SK-N-DZ (cell line): Measurements from ENCODE around the gene RWDD3. TPM values are rescaled to one million over a fixed set of nuclear protein-coding genes. Genes with fewer than 3 reads are reported as not detected.

Experiments
- DNase-seq: peaks from one replicate; pipeline ENCODE4 v3.0.0-alpha.2; 2015; ENCODE audit warnings: low spot score
- polyA plus RNA-seq, 2 experiments: library from polyadenylated mRNA; depleted of rRNA; stranded (reverse); fragments of >200 nt; gene quantifications; 2 replicates each; pipeline ENCODE4 v1.2.3, GENCODE V29; 2014

Gene RWDD3, protein sequence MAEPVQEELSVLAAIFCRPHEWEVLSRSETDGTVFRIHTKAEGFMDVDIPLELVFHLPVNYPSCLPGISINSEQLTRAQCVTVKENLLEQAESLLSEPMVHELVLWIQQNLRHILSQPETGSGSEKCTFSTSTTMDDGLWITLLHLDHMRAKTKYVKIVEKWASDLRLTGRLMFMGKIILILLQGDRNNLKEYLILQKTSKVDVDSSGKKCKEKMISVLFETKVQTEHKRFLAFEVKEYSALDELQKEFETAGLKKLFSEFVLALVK
- 17.0 and 18.0 TPM in 2 replicates for polyA plus RNA-seq (2014; cell fraction: cytosol; rRNA removed)
- 33.1 and 40.7 TPM in 2 replicates for polyA plus RNA-seq (2014; cell fraction: nucleus; rRNA removed)

DNA sequence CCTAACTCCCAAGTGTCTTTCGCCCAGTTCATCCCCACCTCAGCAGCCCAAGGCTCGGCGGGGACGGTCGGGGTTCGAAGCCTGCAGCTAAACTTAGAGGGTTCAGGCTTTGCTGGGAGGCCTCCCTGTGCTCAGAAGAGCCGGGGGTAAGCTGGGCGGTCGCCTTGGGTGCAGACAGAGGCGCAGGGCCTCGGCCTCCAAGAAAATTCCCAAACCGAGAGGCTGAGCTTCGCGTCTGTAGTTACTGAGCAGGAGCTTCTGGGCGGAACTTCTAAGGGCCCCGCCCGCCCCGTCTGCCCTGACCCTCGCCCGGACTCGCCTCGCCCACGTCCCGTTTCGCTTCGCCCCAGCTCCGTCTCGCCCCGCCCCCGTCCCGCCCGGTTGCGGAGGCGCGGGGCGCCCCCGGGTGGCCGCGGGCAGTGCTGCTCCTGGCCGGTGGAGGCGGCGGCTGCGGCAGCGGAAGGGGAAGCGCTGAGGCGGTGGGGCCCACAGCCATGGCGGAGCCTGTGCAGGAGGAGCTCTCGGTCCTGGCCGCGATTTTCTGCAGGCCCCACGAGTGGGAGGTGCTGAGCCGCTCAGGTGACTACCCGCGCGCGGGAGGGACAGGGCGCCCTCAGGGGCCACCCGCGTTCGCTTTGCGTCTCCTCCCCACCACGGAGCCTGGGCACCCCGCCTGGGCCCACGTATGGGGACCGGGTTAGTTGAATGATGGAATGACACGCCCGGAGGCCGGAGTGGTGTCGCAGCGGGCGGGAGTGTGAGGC lies at the start of gene RWDD3:
RWDD3 (plus strand) TSS at position 474 of the 764 bp plus-strand sequence; CDS start at position 495, 21 bp downstream.
- DNase-seq: peak; percentile 80

DNA sequence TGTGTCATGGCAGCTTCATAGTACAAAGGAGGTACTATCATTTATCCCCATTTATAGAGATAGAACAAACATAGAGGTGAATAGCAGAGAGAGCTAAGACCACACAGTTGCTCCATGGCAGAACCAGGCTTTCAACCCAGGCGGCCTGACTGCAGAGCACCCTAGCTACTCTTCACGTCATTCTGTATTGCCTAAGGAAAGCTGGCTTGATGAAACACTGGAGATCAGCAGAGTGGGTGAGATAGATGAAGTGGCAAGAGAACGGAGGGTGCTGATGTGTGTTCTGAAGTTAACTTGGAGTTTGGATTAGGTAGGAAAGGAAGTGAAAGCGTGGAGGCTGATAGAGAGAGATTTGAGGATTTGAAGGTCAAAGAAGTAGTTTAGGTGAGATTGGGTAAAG lies 47.9 kb upstream of the RWDD3 start:
- no peak for DNase-seq

DNA sequence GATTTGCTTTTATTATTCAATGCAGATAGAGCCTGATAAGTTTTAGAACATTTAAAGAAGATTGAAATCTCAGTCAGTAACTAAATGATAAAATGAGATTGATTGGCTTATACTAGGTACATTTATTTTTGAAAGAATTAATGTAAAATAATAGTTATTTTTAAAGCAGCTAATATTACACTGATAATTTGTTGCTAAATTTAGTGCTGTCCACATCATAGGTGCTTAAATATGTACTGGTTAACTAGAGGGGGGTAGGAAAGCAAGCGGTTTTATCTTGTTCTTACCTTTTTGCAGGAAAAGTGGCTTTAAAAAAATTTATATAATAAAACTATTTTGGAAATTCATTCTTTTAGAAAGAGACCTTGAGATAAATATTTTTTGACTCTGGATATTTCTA lies 40.4 kb upstream of the RWDD3 start:
- DNase-seq: no peak

DNA sequence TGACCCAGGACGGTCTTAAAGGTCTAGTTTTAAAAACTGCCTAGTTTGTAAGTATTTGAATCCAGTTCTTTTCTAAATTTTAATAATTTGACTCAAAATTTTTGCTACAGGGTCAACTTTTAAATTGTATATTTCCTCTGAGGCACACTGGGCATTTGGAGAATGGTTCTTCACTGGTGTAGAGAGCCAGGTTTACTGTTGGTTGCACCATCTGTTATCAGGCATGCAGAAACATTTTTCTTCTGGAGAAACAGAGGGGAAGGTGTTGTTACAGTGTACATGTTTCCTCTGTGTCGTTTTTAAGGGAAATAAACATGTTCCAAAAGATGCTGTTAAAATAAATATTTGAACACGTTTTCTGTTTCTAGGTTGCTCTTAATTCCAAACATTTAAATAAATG lies 39.0 kb upstream of the RWDD3 start:
- DNase-seq: no peak

DNA sequence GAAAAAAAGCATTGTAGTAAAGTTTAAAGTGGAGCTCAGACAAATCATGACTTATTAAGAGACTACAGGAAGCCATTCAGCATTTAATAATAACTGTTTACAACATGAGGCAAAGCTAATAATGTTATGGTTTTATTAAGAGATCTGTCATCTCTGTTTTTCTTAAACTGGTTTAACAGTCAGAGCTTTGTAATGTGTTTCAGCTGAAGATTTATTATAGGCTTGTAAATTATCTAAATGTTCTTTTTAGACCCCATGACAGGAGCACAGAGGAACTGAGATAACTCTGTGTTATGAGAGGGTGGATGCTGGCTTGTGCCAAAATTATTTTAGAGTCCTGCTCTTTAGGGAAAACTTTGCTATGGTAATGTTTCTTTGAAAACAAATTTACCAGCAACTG lies 38.0 kb upstream of the RWDD3 start:
- no peak for DNase-seq

DNA sequence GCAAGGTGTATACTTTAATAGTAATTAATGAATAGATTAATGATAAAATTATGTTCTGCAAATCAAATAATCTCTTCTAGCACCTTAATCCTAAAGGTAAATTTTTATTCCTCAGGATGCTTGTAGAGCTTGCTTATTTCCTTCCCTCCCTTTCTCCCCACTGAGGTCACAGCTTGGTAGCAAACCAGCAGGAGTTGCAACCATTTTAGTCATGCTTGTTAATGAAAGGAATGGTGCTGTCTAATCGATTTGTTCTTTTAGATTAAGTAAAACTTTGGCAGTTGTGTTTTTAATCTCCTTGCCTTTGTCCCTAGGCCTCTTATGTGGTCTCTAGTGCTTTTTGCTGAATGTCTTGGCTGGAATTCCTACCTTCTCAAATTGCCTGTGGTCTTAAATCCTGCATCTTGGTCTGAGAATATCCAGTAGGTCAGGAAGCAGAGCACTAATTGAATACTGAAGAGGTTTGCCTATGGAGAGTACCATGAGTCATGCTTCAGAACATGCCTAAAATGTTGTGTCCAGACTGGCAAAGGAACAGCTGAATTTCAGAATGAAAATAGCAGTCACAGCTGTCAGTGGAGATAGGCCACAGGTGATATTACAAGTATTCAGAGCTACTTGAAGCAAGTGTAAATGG lies 36.3 kb upstream of the RWDD3 start:
- DNase-seq: no peak

DNA sequence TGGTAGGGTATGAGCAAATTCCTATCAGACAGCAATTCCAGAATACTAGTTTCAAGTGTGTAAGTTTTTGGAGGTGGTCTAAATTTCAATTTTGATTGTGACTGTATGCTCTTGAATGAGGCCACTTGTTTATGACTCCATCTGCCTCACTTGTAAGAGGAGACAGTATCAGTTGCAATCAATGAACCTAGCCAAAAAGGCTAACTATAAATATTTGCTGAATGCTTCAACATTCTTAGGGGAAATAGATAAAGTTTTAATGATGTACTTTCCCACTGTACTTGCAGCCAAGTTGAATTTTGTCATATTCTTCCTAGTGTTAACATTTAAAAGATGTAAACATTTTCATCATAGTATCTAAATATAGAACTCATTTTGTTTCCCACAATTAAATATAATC lies 32.1 kb upstream of the RWDD3 start:
- no peak for DNase-seq

DNA sequence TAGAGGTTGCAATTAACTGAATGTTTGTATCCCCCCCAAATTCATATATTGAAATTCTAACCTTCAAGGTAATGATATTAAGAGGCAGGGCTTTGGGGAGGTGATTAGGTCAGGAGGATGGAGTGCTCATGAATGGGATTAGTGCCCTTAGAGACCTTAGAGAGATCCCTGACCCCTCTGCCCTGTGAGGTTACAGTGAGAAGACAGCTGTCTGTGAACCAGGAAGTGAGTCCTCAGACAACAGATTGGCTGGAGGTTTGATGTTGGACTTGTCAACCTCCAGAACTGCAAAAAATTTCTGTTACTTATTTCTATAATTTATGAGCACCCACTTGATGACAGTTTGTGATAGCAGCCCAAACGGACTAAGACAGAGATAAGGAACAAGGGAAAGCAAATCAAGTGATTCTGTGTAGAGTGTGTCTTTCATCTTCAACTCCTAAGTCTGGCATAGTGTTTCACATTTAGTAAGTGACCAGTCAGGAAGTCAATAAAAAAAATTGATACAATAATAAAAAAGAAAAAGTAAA lies 30.0 kb upstream of the RWDD3 start:
- peak; percentile 24 for DNase-seq

DNA sequence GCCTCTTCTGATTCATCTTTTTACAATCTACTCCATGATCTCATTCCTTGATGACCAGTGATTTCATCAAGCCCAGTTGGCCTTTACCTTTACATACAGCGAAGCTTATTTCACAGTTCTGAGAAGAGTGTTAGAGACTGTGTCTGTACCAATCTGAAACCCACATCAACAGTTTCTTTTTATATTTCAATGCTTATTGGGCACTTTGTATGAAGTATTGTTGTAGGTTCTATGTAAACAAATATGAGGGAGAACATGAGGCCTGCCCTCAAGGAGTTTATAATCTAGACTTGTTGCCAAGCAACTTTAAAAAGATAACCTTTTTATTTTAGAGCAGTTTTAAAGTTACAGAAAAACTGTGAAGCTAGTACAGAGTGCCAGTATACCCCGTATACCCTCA lies 27.5 kb upstream of the RWDD3 start:
- DNase-seq: no peak

DNA sequence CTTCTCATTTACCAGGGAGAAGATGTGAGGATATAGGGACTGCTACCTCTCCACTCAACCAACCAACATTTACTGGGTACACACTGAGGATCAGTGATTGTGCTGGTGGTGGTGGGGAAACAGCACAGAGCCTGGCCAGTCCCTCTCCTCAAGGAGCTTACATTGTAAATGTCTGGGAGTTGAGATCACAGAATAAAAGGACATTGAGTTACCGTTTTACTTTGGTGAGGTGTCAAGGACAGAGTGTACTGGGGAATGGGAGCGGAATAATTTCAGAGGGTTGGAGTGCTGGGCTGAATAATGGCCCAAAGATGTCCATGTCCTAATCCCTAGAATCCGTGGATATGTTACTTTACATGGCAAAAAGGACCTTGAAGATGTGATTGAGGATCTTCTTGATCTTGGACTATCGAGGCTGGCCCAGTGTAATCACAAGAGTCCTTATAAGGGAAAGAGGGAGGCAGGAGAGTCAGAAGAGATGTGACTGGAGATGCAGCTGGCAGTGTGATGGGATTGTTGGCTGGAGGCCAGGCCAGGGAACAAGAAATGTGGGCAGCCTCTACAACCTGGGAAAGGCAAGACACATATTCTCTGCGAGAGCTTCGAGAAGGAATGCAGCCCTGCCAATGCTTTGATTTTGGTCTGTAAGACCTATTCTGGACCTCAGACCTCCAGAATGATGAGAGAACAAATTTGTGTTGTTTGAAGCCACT lies 26.6 kb upstream of the RWDD3 start:
- peak; percentile 80 for DNase-seq

DNA sequence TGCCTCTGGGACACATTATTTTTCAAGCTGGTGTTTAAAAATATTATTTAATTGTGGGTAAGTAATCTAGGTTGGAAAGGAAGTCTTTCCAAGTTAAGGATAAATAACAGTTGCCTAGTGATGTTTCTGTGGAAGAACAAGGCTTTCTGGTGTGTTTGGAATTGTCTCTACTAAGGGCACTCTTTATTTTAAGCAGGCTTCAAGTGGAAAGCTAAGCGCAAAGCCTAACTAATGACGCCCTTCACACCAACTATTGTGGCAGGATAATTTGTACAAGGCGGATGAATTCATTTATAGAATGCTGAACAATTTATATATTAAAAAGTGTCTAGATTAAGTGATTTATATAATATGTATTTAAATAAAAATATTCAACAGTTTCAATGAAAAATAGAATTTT lies 25.1 kb upstream of the RWDD3 start:
- no peak for DNase-seq

DNA sequence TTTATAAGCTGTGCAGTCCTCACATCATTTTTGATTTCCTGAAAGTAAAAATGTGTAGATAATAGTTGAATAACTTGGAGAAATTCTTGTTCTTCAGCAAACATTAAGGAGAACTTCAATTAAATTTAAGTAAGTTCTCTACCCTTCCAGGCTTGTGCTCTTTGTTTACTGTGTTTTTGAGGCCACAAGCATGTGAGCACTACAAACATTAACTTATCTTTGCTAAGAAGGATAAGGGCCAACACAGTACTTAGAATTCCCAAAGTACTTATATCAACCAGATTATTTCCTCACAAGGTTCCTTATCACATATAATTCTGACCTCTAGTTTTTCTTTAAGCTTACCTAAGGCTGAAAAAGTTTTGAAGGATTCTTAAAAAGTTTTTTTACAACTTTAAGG lies 24.7 kb upstream of the RWDD3 start:
- DNase-seq: no peak

DNA sequence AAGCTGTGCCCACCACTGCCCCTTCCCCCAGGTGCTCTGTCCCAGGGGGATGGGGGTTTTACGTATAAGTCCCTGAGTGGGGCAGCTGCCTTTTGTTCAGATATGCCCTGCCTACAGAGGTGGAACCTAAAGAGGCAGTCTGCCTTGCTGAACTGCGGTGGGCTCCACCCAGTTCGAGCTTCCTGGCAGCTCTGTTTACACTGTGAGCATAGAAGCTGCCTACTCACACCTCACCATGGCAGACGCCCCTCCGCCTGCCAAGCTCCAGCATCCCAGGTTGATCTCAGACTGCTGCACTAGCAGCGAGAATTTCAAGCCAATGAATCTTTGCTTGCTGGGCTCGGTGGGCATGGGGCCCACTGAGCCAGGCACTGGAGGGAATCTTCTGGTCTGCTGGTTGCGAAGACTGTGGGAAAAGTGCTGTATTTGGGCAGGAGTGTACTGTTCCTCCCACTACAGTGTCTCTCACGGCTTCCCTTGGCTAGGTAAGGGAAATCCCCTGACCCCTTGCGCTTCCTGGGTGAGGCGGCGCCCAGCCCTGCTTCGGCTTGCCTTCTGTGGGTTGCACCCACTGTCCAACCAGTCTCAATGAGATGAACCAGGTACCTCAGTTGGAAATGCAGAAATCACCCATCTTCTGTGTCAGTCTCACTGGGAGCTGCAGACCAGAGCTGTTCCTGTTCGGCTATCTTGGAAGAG lies 17.6 kb upstream of the RWDD3 start:
- no peak for DNase-seq

DNA sequence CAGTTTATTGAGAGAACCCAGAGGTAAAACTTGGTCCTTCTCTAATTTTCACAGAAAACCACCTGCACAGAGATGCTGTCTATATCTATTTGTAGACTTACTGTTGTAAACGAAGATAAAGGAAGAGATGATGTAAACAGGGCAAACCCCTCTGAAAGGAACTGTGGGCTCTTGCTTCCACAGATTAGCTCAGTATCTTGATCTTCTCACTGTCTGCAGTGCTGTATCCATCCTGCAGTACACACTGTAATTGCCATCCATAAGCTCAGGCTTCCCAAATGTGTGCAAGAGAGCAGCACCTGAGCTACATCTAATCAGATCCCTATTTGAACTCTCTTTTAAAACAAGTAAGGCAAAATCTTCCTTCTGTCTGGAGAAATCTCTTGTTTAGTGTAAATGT lies 16.6 kb upstream of the RWDD3 start:
- DNase-seq: no peak

DNA sequence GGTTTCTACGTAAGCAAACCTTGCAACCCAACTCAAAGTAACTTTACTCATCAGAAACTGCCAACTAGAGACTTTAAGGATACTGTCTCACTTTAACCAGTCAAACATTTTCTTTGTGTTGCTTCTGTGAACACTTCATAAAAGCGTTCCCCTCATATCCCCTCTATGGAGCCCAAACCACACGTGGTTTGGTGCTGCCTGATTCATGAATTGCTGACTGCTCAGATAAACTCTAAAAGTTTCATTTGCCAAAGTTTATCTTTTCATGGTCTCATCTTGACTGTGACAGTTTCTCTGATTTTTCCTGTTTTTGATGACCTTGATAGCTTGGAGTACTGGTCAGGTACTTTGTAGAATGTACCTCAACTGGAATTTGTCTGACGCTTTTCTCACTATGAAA lies 14.6 kb upstream of the RWDD3 start:
- no peak for DNase-seq

DNA sequence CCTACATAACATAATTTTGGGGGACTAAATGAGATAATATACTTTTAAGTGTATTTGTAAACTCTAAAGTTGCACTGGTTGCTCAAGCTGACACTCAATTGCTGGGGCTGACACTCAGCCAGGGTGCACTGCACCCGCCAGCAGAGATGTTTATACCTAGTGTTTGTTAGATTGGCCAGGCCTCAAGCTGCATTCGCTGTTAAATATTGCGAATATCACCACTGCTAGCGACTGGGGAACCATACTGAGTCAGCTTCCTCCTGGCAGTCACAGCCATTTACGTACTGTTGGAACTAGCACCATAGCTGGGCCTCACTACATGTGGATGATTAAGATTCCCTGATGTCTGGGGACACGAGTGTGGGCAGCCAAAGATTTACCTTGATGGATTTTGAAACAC lies 12.7 kb upstream of the RWDD3 start:
- no peak for DNase-seq

DNA sequence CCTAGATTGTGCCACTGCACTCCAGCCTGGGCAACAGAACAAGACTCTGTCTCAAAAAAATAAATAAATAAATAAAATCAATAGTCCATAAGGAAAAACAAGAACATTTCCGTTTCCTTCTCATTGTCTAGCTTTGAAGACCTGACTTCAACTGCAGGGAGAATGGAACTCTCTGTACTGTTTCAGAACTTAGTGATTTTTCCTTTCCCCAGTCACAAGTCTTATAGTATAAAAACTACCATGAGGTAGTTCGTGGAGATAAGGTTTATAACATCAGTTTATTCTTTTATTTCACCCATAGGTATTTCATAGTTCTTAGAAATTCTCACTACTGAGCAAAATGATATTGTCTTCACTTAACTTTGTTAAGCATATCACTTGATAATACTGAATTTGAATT lies 11.4 kb upstream of the RWDD3 start:
- DNase-seq: no peak

DNA sequence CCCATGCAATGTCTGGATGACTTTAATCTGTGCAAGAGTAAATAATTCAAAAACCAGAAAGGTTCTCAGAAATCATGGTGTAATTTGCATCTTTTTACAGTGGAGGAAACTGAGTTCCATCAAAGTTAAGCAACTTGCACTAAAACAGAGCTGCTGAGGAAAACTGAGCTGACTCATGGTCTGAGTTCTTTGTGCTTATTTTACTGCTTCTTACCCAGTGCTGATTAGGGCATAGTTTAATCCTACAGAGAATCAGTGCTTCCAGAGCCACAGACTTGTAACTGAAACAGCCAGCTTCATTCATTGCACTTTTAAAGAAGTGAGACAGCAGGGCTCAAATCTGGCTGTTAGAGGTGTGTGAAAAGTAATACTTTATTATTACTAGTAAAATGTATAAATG lies 10.9 kb upstream of the RWDD3 start:
- DNase-seq: no peak

DNA sequence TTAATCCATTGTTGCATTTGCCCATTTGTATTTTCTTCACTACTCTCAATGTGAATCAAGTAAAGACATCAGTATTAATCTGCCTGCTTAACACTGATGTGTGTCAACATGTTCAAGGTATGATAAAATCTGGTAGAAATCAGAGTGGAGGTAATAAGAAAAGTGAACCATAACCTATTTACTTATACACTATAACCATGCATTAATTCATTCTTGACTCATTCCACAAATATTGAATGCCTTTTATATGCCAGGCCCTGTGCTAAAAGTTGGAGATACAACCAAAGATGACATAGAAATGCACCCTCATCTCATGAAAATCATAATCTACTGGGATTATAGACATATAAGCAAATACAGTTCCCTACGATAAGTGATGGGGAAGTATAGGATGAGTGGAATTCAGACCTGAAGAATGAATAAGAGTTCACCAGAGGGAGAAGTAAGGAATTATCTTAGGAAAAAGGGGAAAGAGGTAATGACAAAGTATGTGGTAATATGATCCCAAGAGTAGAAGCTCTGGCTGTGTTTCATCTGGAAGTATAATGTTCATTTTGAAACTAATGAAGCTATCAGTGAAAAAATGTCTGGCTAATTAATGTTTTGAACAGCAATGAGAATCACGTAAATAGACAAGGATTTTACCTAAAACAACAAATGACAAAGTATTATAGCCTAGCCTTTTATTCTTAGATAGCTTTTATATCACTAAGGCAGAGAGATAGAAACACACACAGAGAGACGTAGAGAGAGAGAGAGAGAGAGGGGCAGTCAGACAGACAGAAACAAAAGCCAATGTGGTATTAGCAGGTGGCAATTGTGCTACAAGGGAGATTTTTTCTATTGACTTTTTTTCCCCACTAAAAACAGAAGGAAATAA lies 7.0 kb upstream of the RWDD3 start:
- no peak for DNase-seq

DNA sequence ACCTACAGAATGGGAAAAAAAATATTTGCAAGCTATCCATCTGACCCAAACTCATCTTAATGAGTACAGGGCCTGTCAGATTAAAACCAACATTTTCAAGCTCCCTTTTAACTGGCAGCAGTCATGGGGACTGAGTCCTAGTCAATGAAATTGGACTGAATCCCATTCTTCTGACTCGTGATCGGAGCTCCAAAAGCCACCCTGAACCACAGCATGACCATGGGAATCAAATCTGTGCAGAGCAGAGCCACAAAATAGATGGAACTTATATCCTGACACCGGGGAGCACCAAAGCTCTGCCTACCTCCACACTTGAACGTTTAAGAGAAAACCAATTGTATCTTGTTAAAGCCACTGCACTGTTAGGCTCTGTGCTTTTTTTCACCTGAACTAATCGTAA lies 5.0 kb upstream of the RWDD3 start:
- no peak for DNase-seq
